OCI-LY3 (cell line): Measurements from ENCODE around the gene NOSIP.

Experiments used
- H2AFZ ChIP-seq: fragments of 200-600, 300-600 bp; shearing (Covaris generic); 2 replicates; pipeline ENCODE4 v1.6.0; 2014; ENCODE audit warnings: antibody characterized with exemption, low read depth, low read length
- H3K27ac ChIP-seq: fragments of 200-600, 300-600 bp; sonication (generic); 2 replicates; pipeline ENCODE4 v1.5.1; 2014; ENCODE audit warnings: mild to moderate bottlenecking, low read length, moderate library complexity, mixed read lengths
- H3K27me3 ChIP-seq: fragments of 200-600, 300-600 bp; sonication (generic); 2 replicates; pipeline ENCODE4 v1.6.1; 2014; ENCODE audit warnings: low read depth, low read length, mixed read lengths
- H3K36me3 ChIP-seq: fragments of 200-600, 300-600 bp; sonication (generic); replicated peaks from 2 replicates; pipeline ENCODE3; 2014; ENCODE audit warnings: low read depth, low read length, mixed read lengths
- H3K4me1 ChIP-seq: fragments of 300-600, 200-600 bp; sonication (generic); 2 replicates; pipeline ENCODE4 v1.6.1; 2014; ENCODE audit warnings: low read length, mixed read lengths
- H3K4me2 ChIP-seq: fragments of 200-600, 300-600 bp; sonication (generic); 2 replicates; pipeline ENCODE4 v1.6.1; 2014; ENCODE audit warnings: low read length, mixed read lengths
- H3K4me3 ChIP-seq: fragments of 300-600, 200-600 bp; sonication (generic); 2 replicates; pipeline ENCODE4 v1.5.1; 2014; ENCODE audit warnings: antibody characterized with exemption, mild to moderate bottlenecking, low read length, moderate library complexity
- H3K79me2 ChIP-seq: fragments of 300-600, 200-600 bp; shearing (Covaris generic); 2 replicates; pipeline ENCODE4 v1.6.1; 2014; ENCODE audit warnings: mild to moderate bottlenecking, low read length, mixed read lengths
- H3K9ac ChIP-seq: fragments of 300-600, 200-600 bp; shearing (Covaris generic); 2 replicates; pipeline ENCODE4 v1.6.0; 2014; ENCODE audit warnings: mild to moderate bottlenecking, low read length, moderate library complexity
- H3K9me3 ChIP-seq: fragments of 200-600, 300-600 bp; shearing (Covaris generic); 2 replicates; pipeline ENCODE4 v1.6.1; 2014; ENCODE audit warnings: low read length, mixed read lengths; ENCODE audit not compliant: insufficient read depth
- H4K20me1 ChIP-seq: fragments of 200-600, 300-600 bp; sonication (generic); 2 replicates; pipeline ENCODE4 v1.6.1; 2016; ENCODE audit warnings: low read length, mixed read lengths; ENCODE audit not compliant: insufficient read depth
- CTCF ChIP-seq: fragments of 200-600, 300-600 bp; sonication (generic); IDR thresholded peaks from 2 replicates; pipeline ENCODE4 v1.5.1; 2014; ENCODE audit warnings: antibody characterized with exemption, low read length, low read depth
- EZH2phosphoT487 ChIP-seq: fragments of 200-600 bp; shearing (Covaris generic); IDR thresholded peaks from 2 replicates; pipeline ENCODE4 v1.6.1; 2018; ENCODE audit warnings: antibody characterized with exemption, mixed run types, low read depth

The NOSIP gene

GRCh38 chr19:49616945-49617344, 36.6 kb upstream of the NOSIP start:
- no peak overlapping the region for H2AFZ ChIP-seq
- H3K9me3 ChIP-seq: no peaks in the 10 kb centered on the region
- no peak overlapping the region for H3K4me3 ChIP-seq
- no peak for TF ChIP-seq EZH2phosphoT487
- no peak for TF ChIP-seq CTCF
- H3K27me3 ChIP-seq: no peaks in the 10 kb centered on the region
- H4K20me1 ChIP-seq: peaks cover 7% of the 10 kb centered on the region; the same call in 1 of the 2 replicates
- H3K9ac ChIP-seq: no peak overlapping the region
- H3K4me1 ChIP-seq: no peaks in the 10 kb centered on the region
- peaks cover 19% of the 10 kb centered on the region for H3K79me2 ChIP-seq
- H3K4me2 ChIP-seq: no peak overlapping the region
- H3K36me3 ChIP-seq: peaks cover 54% of the 10 kb centered on the region
- H3K27ac ChIP-seq: no peak overlapping the region

GRCh38 chr19:49616532-49616931, 36.2 kb upstream of the NOSIP start:
- no peak overlapping the region for H3K4me3 ChIP-seq
- H3K36me3 ChIP-seq: peaks cover 50% of the 10 kb centered on the region
- H4K20me1 ChIP-seq: peaks cover 7% of the 10 kb centered on the region; the same call in 1 of the 2 replicates
- H3K9ac ChIP-seq: no peak overlapping the region
- no peak for TF ChIP-seq CTCF
- no peak for TF ChIP-seq EZH2phosphoT487
- no peaks in the 10 kb centered on the region for H3K4me1 ChIP-seq
- H3K79me2 ChIP-seq: peaks cover 19% of the 10 kb centered on the region
- H3K9me3 ChIP-seq: no peaks in the 10 kb centered on the region
- no peak overlapping the region for H3K4me2 ChIP-seq
- no peak overlapping the region for H2AFZ ChIP-seq
- H3K27ac ChIP-seq: no peak overlapping the region
- no peaks in the 10 kb centered on the region for H3K27me3 ChIP-seq

GRCh38 chr19:49615861-49616260, 35.5 kb upstream of the NOSIP start:
- Histone ChIP-seq H3K9me3 (no peaks in the 10 kb centered on the region), H3K9ac (no peak overlapping the region), H3K4me1 (no peaks in the 10 kb centered on the region), H3K4me2 (no peak overlapping the region), H3K36me3 (peaks cover 48% of the 10 kb centered on the region), H2AFZ (no peak overlapping the region), H3K27me3 (no peaks in the 10 kb centered on the region), H3K27ac (no peak overlapping the region), H3K79me2 (peaks cover 25% of the 10 kb centered on the region), H4K20me1 (peaks cover 7% of the 10 kb centered on the region; the same call in 1 of the 2 replicates), H3K4me3 (no peak overlapping the region)
- TF ChIP-seq CTCF (no peak), EZH2phosphoT487 (no peak)

GRCh38 chr19:49614096-49614833, 33.9 kb upstream of the NOSIP start:
- Histone ChIP-seq H3K79me2 (peaks cover 38% of the 10 kb centered on the region), H3K4me3 (no peak overlapping the region), H4K20me1 (peaks cover 7% of the 10 kb centered on the region; the same call in 1 of the 2 replicates), H3K36me3 (peaks cover 49% of the 10 kb centered on the region), H3K27me3 (no peaks in the 10 kb centered on the region), H3K9ac (no peak overlapping the region), H3K27ac (no peak overlapping the region), H2AFZ (no peak overlapping the region), H3K4me1 (no peaks in the 10 kb centered on the region), H3K4me2 (no peak overlapping the region), H3K9me3 (no peaks in the 10 kb centered on the region)
- TF ChIP-seq CTCF (no peak), EZH2phosphoT487 (no peak)
